Fibroblast of lung (primary cell): ENCODE measurements around the gene HSPA6. TPM values are rescaled to one million over a fixed set of nuclear protein-coding genes. Genes with fewer than 3 reads are reported as not detected.
"Not testable (repeated sequence)": the region's sequence is repeated elsewhere in the genome, so short reads cannot be mapped to it uniquely, and the experiment has no call there.

Experiments used
- DNase-seq, 2 donors: peaks; one replicate each; pipeline versions ENCODE4 v3.0.0 to v3.0.0-alpha.2; 2010; ENCODE audit warnings: low read depth in 2 of 2
- H2AFZ ChIP-seq: 2 replicates; pipeline ENCODE4 v1.5.1; 2012; ENCODE audit warnings: low read length, control low read depth, inconsistent platforms
- H3K27ac ChIP-seq: 2 replicates; pipeline ENCODE4 v1.5.1; 2011; ENCODE audit warnings: low read length, control low read depth; ENCODE audit not compliant: insufficient read depth
- H3K27me3 ChIP-seq: 2 replicates; pipeline ENCODE4 v1.5.1; 2011; ENCODE audit warnings: mild to moderate bottlenecking, low read length; ENCODE audit not compliant: control insufficient read depth, insufficient read depth
- H3K36me3 ChIP-seq: 2 replicates; pipeline ENCODE4 v1.5.1; 2011; ENCODE audit warnings: low read length; ENCODE audit not compliant: control insufficient read depth, insufficient read depth
- H3K4me1 ChIP-seq: 2 replicates; pipeline ENCODE4 v1.5.1; 2011; ENCODE audit warnings: low read length; ENCODE audit not compliant: control insufficient read depth, insufficient read depth; ENCODE audit errors: extremely low read depth
- H3K4me2 ChIP-seq: 2 replicates; pipeline ENCODE4 v1.5.1; 2011; ENCODE audit warnings: low read length, control low read depth; ENCODE audit not compliant: insufficient read depth; ENCODE audit errors: extremely low read depth
- H3K4me3 ChIP-seq, 4 experiments: fragments of 200-600 bp in 1 of 4; sonication (generic) in 1 of 4; replicated peaks in 1 of 4; 2 replicates each; pipeline ENCODE4 v1.5.1; 2011 to 2016; ENCODE audit warnings: low read length in 4 of 4, low read depth in 3 of 4, mild to moderate bottlenecking in 3 of 4, control low read depth in 2 of 4, inconsistent platforms in 1 of 4, mixed read lengths in 1 of 4; ENCODE audit not compliant: insufficient read depth in 1 of 4; ENCODE audit errors: control extremely low read depth in 1 of 4
- H3K79me2 ChIP-seq: 2 replicates; pipeline ENCODE4 v1.5.1; 2012; ENCODE audit warnings: mild to moderate bottlenecking, low read length, inconsistent platforms; ENCODE audit not compliant: control insufficient read depth, insufficient read depth
- H3K9ac ChIP-seq: 2 replicates; pipeline ENCODE4 v1.5.1; 2011; ENCODE audit warnings: mild to moderate bottlenecking, low read length, control low read depth; ENCODE audit not compliant: insufficient read depth
- H3K9me3 ChIP-seq: 2 replicates; pipeline ENCODE4 v1.5.1; 2012; ENCODE audit warnings: low read depth, low read length; ENCODE audit not compliant: control insufficient read depth, insufficient read depth
- H4K20me1 ChIP-seq: 2 replicates; pipeline ENCODE4 v1.5.1; 2011; ENCODE audit warnings: low read length; ENCODE audit not compliant: control insufficient read depth, insufficient read depth; ENCODE audit errors: extremely low read depth
- polyA plus RNA-seq, 2 donors: library from polyadenylated mRNA; depleted of rRNA in 1 of 2; stranded (reverse) in 1 of 2; unstranded in 1 of 2; fragments of >200 nt; gene quantifications; 2 replicates each; pipeline ENCODE4 v1.2.1, GENCODE V29; 2011 to 2012; ENCODE audit warnings: missing spikeins in 1 of 2
- total RNA-seq: library from RNA; depleted of rRNA; stranded (reverse); fragments of >200 nt; gene quantifications from 2 replicates; pipeline ENCODE4 v1.2.1, GENCODE V29; 2014

HSPA6 gene
- total and polyA plus RNA-seq, 2 donors (not counting 1 experiment from before 2014, with no cell fraction given) = 0.22 to 2.3 TPM

GRCh38 chr1:161525321-161525720 lies 981 bp downstream of the HSPA6 start:
- not testable (repeated sequence) for H3K27ac ChIP-seq, H3K27me3 ChIP-seq, H3K4me3 ChIP-seq, H3K4me2 ChIP-seq, H3K9me3 ChIP-seq, H3K36me3 ChIP-seq, H4K20me1 ChIP-seq, H2AFZ ChIP-seq, H3K4me1 ChIP-seq, H3K79me2 ChIP-seq, DNase-seq, H3K9ac ChIP-seq

- not testable (repeated sequence) for DNase-seq, H3K27me3 ChIP-seq, H3K4me1 ChIP-seq, H3K9ac ChIP-seq, H3K4me2 ChIP-seq, H4K20me1 ChIP-seq, H3K4me3 ChIP-seq, H2AFZ ChIP-seq, H3K9me3 ChIP-seq, H3K27ac ChIP-seq, H3K36me3 ChIP-seq, H3K79me2 ChIP-seq
Observed at GRCh38 chr1:161525918-161526317, 1.6 kb downstream of the HSPA6 start.

- not testable (repeated sequence) for H3K9me3 ChIP-seq, H3K4me3 ChIP-seq, H3K4me2 ChIP-seq, H3K36me3 ChIP-seq, DNase-seq, H3K27ac ChIP-seq, H3K79me2 ChIP-seq, H4K20me1 ChIP-seq, H3K4me1 ChIP-seq, H3K9ac ChIP-seq, H2AFZ ChIP-seq, H3K27me3 ChIP-seq
Observed at GRCh38 chr1:161528550-161528949, 4.2 kb downstream of the HSPA6 start.

- DNase-seq, H3K9me3 ChIP-seq, H3K4me1 ChIP-seq, H3K27ac ChIP-seq, H4K20me1 ChIP-seq, H3K36me3 ChIP-seq, H2AFZ ChIP-seq, H3K9ac ChIP-seq, H3K27me3 ChIP-seq, H3K79me2 ChIP-seq: not testable (repeated sequence)
- peak overlapping the region; percentile 58 for H3K4me2 ChIP-seq
- peak overlapping the region in 2 of 4 experiments; percentile 66 to 67 for H3K4me3 ChIP-seq
Observed at GRCh38 chr1:161529463-161530104, 5.2 kb downstream of the HSPA6 start.

- not testable (repeated sequence) for H2AFZ ChIP-seq, H3K4me1 ChIP-seq, H4K20me1 ChIP-seq, H3K36me3 ChIP-seq, H3K79me2 ChIP-seq, H3K9me3 ChIP-seq, H3K9ac ChIP-seq, H3K27me3 ChIP-seq, H3K27ac ChIP-seq
- Histone ChIP-seq H3K4me3 (peak overlapping the region; percentile 59 to 72 (median 66)), H3K4me2 (peak overlapping the region; percentile 58)
- peak; percentile 59 to 81 for DNase-seq
Observed at GRCh38 chr1:161530158-161530557, 5.8 kb downstream of the HSPA6 start.

GRCh38 chr1:161530671-161531641 lies 6.6 kb downstream of the HSPA6 start:
- peak overlapping the region; percentile 66 for H2AFZ ChIP-seq
- not testable (repeated sequence) for H3K9me3 ChIP-seq, H3K27me3 ChIP-seq, H4K20me1 ChIP-seq, H3K4me1 ChIP-seq, H3K36me3 ChIP-seq, H3K79me2 ChIP-seq
- peak overlapping the region; percentile 59 to 72 (median 66) for H3K4me3 ChIP-seq
- peak; percentile 93 to 94 for DNase-seq
- H3K9ac ChIP-seq = peak overlapping the region; percentile 51
- peak overlapping the region; percentile 58 for H3K27ac ChIP-seq
- peak overlapping the region; percentile 72 for H3K4me2 ChIP-seq
